ENCODE results near the gene FBXO47.

- TF ChIP-seq, protein P1, sequence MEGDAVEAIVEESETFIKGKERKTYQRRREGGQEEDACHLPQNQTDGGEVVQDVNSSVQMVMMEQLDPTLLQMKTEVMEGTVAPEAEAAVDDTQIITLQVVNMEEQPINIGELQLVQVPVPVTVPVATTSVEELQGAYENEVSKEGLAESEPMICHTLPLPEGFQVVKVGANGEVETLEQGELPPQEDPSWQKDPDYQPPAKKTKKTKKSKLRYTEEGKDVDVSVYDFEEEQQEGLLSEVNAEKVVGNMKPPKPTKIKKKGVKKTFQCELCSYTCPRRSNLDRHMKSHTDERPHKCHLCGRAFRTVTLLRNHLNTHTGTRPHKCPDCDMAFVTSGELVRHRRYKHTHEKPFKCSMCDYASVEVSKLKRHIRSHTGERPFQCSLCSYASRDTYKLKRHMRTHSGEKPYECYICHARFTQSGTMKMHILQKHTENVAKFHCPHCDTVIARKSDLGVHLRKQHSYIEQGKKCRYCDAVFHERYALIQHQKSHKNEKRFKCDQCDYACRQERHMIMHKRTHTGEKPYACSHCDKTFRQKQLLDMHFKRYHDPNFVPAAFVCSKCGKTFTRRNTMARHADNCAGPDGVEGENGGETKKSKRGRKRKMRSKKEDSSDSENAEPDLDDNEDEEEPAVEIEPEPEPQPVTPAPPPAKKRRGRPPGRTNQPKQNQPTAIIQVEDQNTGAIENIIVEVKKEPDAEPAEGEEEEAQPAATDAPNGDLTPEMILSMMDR (IDR thresholded peaks at IDR 0.05): no peak
- TF ChIP-seq POLR2AphosphoS5 (IDR thresholded peaks at IDR 0.05; ENCODE audit: insufficient read depth in 1 of 2, low read depth in 1 of 2) (no peak), POLR2A (IDR thresholded peaks at IDR 0.05) (no peak)
Observed at GRCh38 chr17:38905375-38905774, 61.8 kb downstream of the FBXO47 start.
